HG03354 (cell line): ENCODE measurements around the gene LATS2.
"Not testable (repeated sequence)": the region's sequence is repeated elsewhere in the genome, so short reads cannot be mapped to it uniquely, and the experiment has no call there.

Source experiments
- ATAC-seq: cut with Tn5 transposase; IDR thresholded peaks from one replicate; pipeline ENCODE4 v1.9.1; 2021; ENCODE audit warnings: mild to moderate bottlenecking; ENCODE audit not compliant: unreplicated experiment, poor library complexity, severe bottlenecking

LATS2 gene

DNA sequence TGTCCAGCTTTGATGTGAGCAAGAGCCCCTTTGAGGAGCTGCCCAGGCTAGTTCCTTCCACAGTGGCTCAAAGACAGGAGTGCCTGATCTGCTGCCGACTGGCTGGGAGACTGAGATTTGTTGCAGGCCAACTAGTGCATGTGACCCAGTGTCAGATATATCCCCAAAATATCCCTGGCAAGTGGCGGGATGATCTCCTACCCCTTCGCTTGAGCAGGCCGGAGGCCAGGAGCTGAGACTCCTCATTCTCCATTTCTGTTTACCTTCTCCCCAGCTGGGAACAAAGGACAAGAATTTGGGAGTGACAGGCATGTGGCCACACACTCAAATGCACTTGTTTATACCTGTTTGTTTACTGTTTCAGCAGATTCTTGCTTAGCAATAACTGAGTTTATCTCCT, 121.7 kb downstream of the LATS2 start:
- ATAC-seq: no peak

DNA sequence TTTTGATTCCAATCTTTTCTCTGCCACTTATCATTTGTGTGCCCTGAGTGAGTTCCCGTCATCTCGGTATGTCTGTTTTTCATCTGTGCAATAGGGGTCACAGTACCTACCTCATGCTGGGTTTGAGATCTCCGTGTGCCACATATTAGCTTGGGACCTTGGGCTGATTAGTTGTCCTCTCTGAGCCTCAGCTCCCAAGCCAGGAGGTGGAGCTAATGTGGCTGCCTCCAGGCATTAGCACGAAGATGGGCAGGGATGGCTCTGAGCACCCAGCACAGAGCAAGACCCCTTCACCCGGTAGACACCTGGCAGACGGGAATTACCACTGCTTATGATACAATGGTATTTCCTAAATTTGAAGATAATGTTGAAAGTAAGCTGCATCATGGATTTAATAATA, 123.1 kb downstream of the LATS2 start:
- no peak for ATAC-seq

DNA sequence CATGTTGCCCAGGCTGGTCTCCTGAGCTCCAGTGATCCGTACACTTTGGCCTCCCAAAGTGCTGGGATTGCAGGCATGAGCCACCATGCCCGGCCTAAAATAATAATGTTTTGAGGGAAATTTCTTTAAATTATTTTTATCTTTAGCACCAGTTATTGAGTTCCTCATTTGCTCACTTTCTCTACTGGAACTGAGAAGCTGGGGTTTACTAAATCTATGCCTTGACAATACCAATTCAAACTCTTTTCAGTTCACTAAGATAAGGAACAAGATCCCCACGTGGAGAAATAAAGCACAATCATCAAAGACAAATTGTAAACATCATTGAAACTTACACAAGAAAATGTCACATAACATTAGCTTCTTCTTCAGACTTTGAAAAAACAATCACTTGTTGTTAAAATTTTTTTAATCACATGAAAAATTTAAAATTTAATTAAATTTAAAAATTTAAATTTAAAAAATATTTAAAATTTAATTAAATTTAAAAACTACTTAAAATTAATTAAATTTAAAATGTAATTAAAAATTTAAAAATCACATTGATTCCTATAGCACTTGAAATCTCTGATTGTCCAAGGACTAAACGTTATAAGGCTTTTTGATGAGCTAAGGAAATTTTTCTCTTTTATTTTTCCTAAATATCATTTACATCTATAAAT, 133.7 kb downstream of the LATS2 start:
- no peak for ATAC-seq

DNA sequence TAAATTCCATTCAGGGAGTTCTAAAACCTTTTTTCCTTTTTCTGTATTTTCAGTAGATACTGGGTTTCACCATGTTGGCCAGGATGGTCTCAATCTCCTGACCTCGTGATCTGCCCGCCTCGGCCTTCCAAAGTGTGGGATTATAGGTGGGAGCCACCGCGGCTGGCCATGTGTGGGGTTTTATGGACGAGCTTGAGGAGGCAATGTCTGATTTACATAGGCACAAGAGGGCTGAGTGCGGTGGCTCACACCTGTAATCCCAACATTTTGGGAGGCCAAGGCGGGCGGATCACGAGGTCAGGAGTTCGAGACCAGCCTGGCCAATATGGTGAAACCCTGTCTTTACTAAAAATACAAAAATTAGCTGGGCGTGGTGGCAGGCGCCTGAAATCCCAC, 136.0 kb downstream of the LATS2 start:
- ATAC-seq: not testable (repeated sequence)

DNA sequence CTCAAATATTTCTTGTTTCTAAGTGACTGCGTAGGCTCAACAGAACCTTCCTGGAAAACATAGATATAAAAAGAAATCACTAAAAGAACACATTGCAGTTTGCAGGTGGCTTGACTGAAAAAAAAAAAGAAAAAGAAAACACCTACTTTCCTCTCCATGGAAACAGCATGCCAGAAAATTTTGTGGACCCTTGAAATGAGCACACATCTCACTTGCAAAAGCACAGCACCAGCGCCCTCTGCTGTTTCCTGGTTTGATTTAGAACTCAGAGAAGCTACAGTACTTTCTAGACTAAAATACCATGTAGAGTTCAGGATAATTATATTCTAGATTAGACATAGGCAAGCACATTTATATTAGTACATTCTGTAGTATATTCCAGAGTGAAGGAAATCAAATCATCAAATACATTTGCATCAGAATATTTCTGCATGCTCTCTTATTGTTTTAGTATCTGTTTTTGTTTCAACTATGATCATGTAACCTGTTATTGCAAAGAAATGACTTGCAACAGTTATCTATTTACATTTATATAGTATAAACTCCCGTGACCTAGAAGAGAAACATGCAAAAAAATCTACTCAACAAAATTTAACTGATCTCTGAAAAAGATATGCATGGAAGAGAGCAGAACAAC, 136.5 kb downstream of the LATS2 start:
- no peak for ATAC-seq

DNA sequence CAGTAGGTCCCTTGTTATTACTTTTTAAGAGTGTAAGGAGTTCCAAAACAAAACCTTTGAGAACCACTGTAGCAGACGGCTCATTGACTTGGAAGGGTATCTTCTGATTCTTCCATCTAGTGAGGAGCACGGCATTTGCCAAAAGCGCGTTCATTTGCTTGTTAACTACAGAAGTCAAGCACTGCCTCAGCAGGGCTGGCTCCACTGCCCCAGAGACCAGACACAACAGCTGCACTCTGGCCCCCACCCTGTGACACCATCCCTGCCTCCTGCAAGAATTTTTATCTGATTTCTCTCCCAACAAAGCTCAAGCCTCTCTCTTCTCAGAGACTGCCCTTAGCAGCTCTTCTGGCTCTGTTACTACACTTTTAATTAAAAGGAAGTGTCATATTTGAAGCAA, 138.1 kb downstream of the LATS2 start:
- ATAC-seq: no peak
